K562 (cell line): ENCODE data around the gene PLOD1. TPM values are rescaled to one million over a fixed set of nuclear protein-coding genes. Genes with fewer than 3 reads are reported as not detected.
A peak's percentile ranks its signal among the peaks of the same experiment; 100 is the strongest.

Experiments
- ATAC-seq: fragments of 200-7000 bp; cut with Tn5 transposase; 3 replicates; pipeline ENCODE4 v1.9.1; 2020; ENCODE audit warnings: moderate library complexity
- BruUV-seq: library from RNA; stranded (reverse); fragments of 400-500 nt; replicated peaks from 2 replicates; lab custom pipeline; 2021; lab: Mats Ljungman, UMichigan
- CTCF ChIA-PET: fragments of 300-600 bp; formaldehyde crosslinking; extraction: SDS; loops from one replicate; lab custom pipeline; 2021; ENCODE audit warnings: low intra/inter-chr PET ratio; lab: Yijun Ruan, JAX
- POLR2A ChIA-PET: fragments of 300-600, 350-650 bp; sonication (Branson Sonifier 250); formaldehyde crosslinking; extraction: SDS; loops from one replicate; lab custom pipeline; 2021; ENCODE audit warnings: antibody characterized with exemption, inconsistent platforms; lab: Yijun Ruan, JAX
- DNase-seq, 4 experiments: peaks; one replicate each; pipeline versions ENCODE4 v3.0.0 to v3.0.0-alpha.2; 2011 to 2018; ENCODE audit warnings: low spot score in 3 of 4, mixed read lengths in 3 of 4; ENCODE audit errors: extremely low read depth in 1 of 4
- FAIRE-seq: peaks from 2 replicates; lab custom pipeline; 2011; peaks lifted over from hg19 to GRCh38; lab: Jason Lieb, UNC
- H2AFZ ChIP-seq: 2 replicates; pipeline ENCODE4 v1.6.0; 2011; ENCODE audit warnings: low read depth, low read length, control low read depth, inconsistent platforms
- H3K27ac ChIP-seq: fragments of 200-600 bp; 3 replicates; pipeline ENCODE4 v1.8.0; 2011; ENCODE audit warnings: low read depth, mild to moderate bottlenecking, control low read depth, inconsistent platforms, low read length, moderate library complexity, mixed read lengths; ENCODE audit errors: extremely low read depth
- H3K27me3 ChIP-seq, 2 experiments: fragments of 300-600 bp in 1 of 2; 2 replicates in 1 of 2; 3 replicates in 1 of 2; pipeline versions ENCODE4 v1.6.0 to v1.8.0; 2011; ENCODE audit warnings: inconsistent platforms in 2 of 2, low read length in 2 of 2, mild to moderate bottlenecking in 1 of 2, mixed read lengths in 1 of 2, moderate library complexity in 1 of 2; ENCODE audit not compliant: control insufficient read depth in 2 of 2, insufficient read depth in 2 of 2
- H3K36me3 ChIP-seq: fragments of 300-600 bp; 3 replicates; pipeline ENCODE4 v1.8.0; 2011; ENCODE audit warnings: mild to moderate bottlenecking, low read length, inconsistent platforms; ENCODE audit not compliant: control insufficient read depth, insufficient read depth
- H3K4me1 ChIP-seq, 2 experiments: fragments of 200-600 bp in 1 of 2; replicated peaks in 1 of 2; 2 replicates in 1 of 2; 3 replicates in 1 of 2; pipeline versions ENCODE4 v1.5.1 to v1.8.0; 2011; ENCODE audit warnings: inconsistent platforms in 2 of 2, low read length in 2 of 2, mild to moderate bottlenecking in 1 of 2, mixed read lengths in 1 of 2, moderate library complexity in 1 of 2; ENCODE audit not compliant: control insufficient read depth in 2 of 2, insufficient read depth in 2 of 2
- H3K4me2 ChIP-seq: 2 replicates; pipeline ENCODE4 v1.6.1; 2011; ENCODE audit warnings: low read length, control low read depth, inconsistent platforms, mixed read lengths; ENCODE audit not compliant: insufficient read depth
- H3K4me3 ChIP-seq: fragments of 200-600 bp; sonication (generic), shearing (Covaris generic); 2 replicates; pipeline ENCODE4 v1.5.1; 2016; ENCODE audit warnings: control low read depth, inconsistent platforms
- H3K79me2 ChIP-seq: fragments of 200-600 bp; 3 replicates; pipeline ENCODE4 v1.8.0; 2011; ENCODE audit warnings: low read length, inconsistent platforms; ENCODE audit not compliant: control insufficient read depth, insufficient read depth
- H3K9ac ChIP-seq, 2 experiments: 2 replicates each; pipeline versions ENCODE4 v1.6.0 to v1.6.1; 2011; ENCODE audit warnings: low read depth in 2 of 2, low read length in 2 of 2, control low read depth in 1 of 2, inconsistent platforms in 1 of 2, mild to moderate bottlenecking in 1 of 2, mixed read lengths in 1 of 2; ENCODE audit not compliant: insufficient read depth in 1 of 2
- H3K9me1 ChIP-seq: one replicate; pipeline ENCODE4 v1.6.0; 2011; ENCODE audit warnings: inconsistent platforms, mild to moderate bottlenecking, low read length, moderate library complexity; ENCODE audit not compliant: control insufficient read depth, insufficient read depth
- H3K9me3 ChIP-seq: replicated peaks from 2 replicates; pipeline ENCODE4 v1.5.1; 2011; ENCODE audit warnings: low read depth, low read length, inconsistent platforms; ENCODE audit not compliant: control insufficient read depth, insufficient read depth
- H4K20me1 ChIP-seq: replicated peaks from 2 replicates; pipeline ENCODE4 v1.6.1; 2011; ENCODE audit warnings: low read length, inconsistent platforms, mixed read lengths; ENCODE audit not compliant: control insufficient read depth, insufficient read depth
- WGBS: fragments of 100-300 bp; shearing (Covaris generic); methylation state at CpG from one replicate; pipeline ENCODE4 v1.1.6; 2016; ENCODE audit warnings: low coverage, mixed read lengths; ENCODE audit not compliant: insufficient coverage; ENCODE audit errors: missing lambda C conversion rate; 5-methylcytosine and 5-hydroxymethylcytosine counted together
- in situ Hi-C: fragments of 300-500 bp; cut with MboI; formaldehyde crosslinking; loops from 4 replicates; pipeline ENCODE4 v1.15.0; 2018; ENCODE audit warnings: inconsistent platforms, mixed read lengths
- intact Hi-C: fragments of 100-400 bp; cut with micrococcal nuclease; formaldehyde crosslinking; loops from 2 replicates; pipeline ENCODE4 v1.14.2; 2022
- polyA plus RNA-seq, 8 experiments: library from polyadenylated mRNA; depleted of rRNA in 4 of 8; stranded (reverse) in 5 of 8; unstranded in 3 of 8; fragments of >200 nt; fragmentation: Nextera tagmentation in 2 of 8; fragmentation: Illumina TruSeq in 1 of 8; extraction: Ambion mirVana in 2 of 8; extraction: Trizol in 1 of 8; gene quantifications; 2 replicates each; pipeline versions ENCODE4 v1.2.1 to v1.2.3, GENCODE V29; 2011 to 2014; ENCODE audit warnings: inconsistent platforms in 1 of 8, missing spikeins in 1 of 8
- total RNA-seq, 7 experiments: library from RNA; depleted of rRNA in 6 of 7; stranded (reverse); fragments of >200 nt in 6 of 7; fragmentation: Illumina TruSeq in 2 of 7; extraction: Trizol in 2 of 7; gene quantifications; 2 replicates each; pipeline versions ENCODE4 v1.2.1 to v1.2.3, GENCODE V29; 2011 to 2021; ENCODE audit warnings: low replicate concordance in 1 of 7
- TF ChIP-seq, protein P1 (sequence below), 2 experiments: fragments of 450-650 bp in 1 of 2; sonication (generic) in 1 of 2; formaldehyde crosslinking in 1 of 2; IDR thresholded peaks in 1 of 2; conservative IDR thresholded peaks in 1 of 2; 2 replicates each; pipeline versions ENCODE4 v1.6.1 to v1.8.1; 2016 to 2023; ENCODE audit warnings: mild to moderate bottlenecking in 2 of 2, moderate library complexity in 2 of 2, inconsistent platforms in 1 of 2, missing genetic modification reagents in 1 of 2
- TF ChIP-seq, protein P2 (sequence below), 2 experiments: fragments of 200-800 bp in 1 of 2; sonication (Bioruptor generic) in 1 of 2; sonication (generic) in 1 of 2; formaldehyde crosslinking in 1 of 2; IDR thresholded peaks in 1 of 2; conservative IDR thresholded peaks in 1 of 2; 2 replicates each; pipeline versions ENCODE4 v1.5.0 to v1.6.1; 2016 to 2020; ENCODE audit warnings: missing compliant biosample characterization in 1 of 2, missing genetic modification characterization in 1 of 2, missing genetic modification reagents in 1 of 2

PLOD1 gene
- total and polyA plus RNA-seq, 9 of the 15 experiments (the other 6 are each of a cell fraction or from before 2014, with no cell fraction given) = 16.6 to 90.8 (median 52.7) TPM

DNA sequence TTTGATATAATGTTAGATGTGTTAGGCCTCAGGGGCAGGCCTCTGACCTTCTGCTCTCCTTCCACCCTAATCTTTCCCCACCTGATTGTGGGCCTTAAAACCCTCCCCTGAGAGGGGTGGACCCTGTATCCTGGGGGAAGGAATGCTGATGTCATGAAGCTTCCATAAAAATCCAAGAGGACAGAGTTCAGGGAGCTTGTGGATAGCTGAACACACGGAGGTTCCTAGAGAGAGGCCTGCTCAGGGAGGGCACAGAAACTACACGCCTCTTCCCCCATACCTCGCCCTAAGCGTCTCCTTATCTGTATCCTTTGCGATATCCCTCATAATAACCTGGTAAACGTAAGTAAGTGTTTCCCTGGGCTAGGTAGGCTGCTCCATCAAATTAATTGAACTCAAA is 50.1 kb downstream of the PLOD1 start:
- H3K9me1 ChIP-seq = peaks cover 13% of the 10 kb centered on the region
- no peaks in the 10 kb centered on the region for H3K9me3 ChIP-seq
- peaks cover 78% of the 10 kb centered on the region for H3K36me3 ChIP-seq
- peaks cover 28 to 41% of the 10 kb centered on the region in 2 experiments; a peak in 4 of 5 replicates for H3K4me1 ChIP-seq
- no peaks in the 10 kb centered on the region for H3K27me3 ChIP-seq
- peaks cover 91% of the 10 kb centered on the region for H3K79me2 ChIP-seq
- CTCF ChIA-PET = no interaction called here
- DNase-seq = no peak
- no peak overlapping the region for H3K4me3 ChIP-seq
- H3K4me2 ChIP-seq = peak overlapping the region; percentile 50
- peaks cover 34% of the 10 kb centered on the region for H4K20me1 ChIP-seq
- no peak for FAIRE-seq
- 58% methylated on average over 6 of the region's 6 CpGs for WGBS
- H3K27ac ChIP-seq = no peak overlapping the region; the same call in 2 of the 3 replicates
- in situ Hi-C loops = no loop called here
- TF ChIP-seq, protein P1, sequence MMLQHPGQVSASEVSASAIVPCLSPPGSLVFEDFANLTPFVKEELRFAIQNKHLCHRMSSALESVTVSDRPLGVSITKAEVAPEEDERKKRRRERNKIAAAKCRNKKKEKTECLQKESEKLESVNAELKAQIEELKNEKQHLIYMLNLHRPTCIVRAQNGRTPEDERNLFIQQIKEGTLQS (IDR thresholded peaks at IDR 0.05) = 0 out of 2 replicates have a peak, but pooled peaks have one; percentile 1
- TF ChIP-seq, protein P1 (CRISPR knock-in tag; conservative IDR thresholded peaks at IDR 0.05) = no peak
- TF ChIP-seq, protein P2, sequence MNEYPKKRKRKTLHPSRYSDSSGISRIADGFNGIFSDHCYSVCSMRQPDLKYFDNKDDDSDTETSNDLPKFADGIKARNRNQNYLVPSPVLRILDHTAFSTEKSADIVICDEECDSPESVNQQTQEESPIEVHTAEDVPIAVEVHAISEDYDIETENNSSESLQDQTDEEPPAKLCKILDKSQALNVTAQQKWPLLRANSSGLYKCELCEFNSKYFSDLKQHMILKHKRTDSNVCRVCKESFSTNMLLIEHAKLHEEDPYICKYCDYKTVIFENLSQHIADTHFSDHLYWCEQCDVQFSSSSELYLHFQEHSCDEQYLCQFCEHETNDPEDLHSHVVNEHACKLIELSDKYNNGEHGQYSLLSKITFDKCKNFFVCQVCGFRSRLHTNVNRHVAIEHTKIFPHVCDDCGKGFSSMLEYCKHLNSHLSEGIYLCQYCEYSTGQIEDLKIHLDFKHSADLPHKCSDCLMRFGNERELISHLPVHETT (CRISPR knock-in tag; conservative IDR thresholded peaks at IDR 0.05 in 1 of 2, IDR thresholded peaks at IDR 0.05 in 1 of 2) = no peak
- peak overlapping the region; percentile 0 to 11; a peak in 1 of 4 replicates for H3K9ac ChIP-seq
- intact Hi-C loops = loop anchor here (5.0 to 10.0 kb wide), 3 partner anchors 77 to 230 kb away; no protein-coding TSS in a partner anchor
- ATAC-seq = no peak
- no TSS peak for BruUV-seq
- POLR2A ChIA-PET = interaction anchor here (0.7 to 8.1 kb wide), 7 partner anchors 8 to 90 kb away, joined by 3 to 141 read pairs (median 6); partner anchors contain the start of gene MIIP
- no peak overlapping the region for H2AFZ ChIP-seq
